HEK293 (cell line): ENCODE data around the gene CRBN.

Source experiments
- CTCF ChIA-PET: fragments of 350-600 bp; formaldehyde crosslinking; extraction: SDS; loops from one replicate; lab custom pipeline; 2021; ENCODE audit warnings: antibody characterized with exemption; lab: Yijun Ruan, JAX
- POLR2A ChIA-PET: fragments of 300-600 bp; formaldehyde crosslinking; extraction: SDS; loops from one replicate; lab custom pipeline; 2020; ENCODE audit warnings: antibody characterized with exemption, inconsistent platforms; lab: Yijun Ruan, JAX
- H3K27ac ChIP-seq: fragments of 200-500 bp; sonication (Bioruptor generic); 2 replicates; pipeline ENCODE4 v1.5.1; 2014; ENCODE audit warnings: low read depth, low read length, control low read depth, inconsistent platforms; ENCODE audit errors: extremely low read depth
- H3K36me3 ChIP-seq, 2 experiments: fragments of 200-500 bp in 1 of 2; sonication (Bioruptor generic) in 1 of 2; 1 replicate in 1 of 2; 2 replicates in 1 of 2; pipeline ENCODE4 v1.5.1; 2014 to 2017; ENCODE audit warnings: inconsistent platforms in 2 of 2, low read length in 2 of 2; ENCODE audit not compliant: control insufficient read depth in 2 of 2, insufficient read depth in 1 of 2
- H3K4me1 ChIP-seq: fragments of 200-500 bp; sonication (Bioruptor generic); 2 replicates; pipeline ENCODE4 v1.5.1; 2014; ENCODE audit warnings: mild to moderate bottlenecking, low read length, inconsistent platforms; ENCODE audit not compliant: control insufficient read depth, insufficient read depth
- H3K4me3 ChIP-seq: 2 replicates; pipeline ENCODE4 v1.5.1; 2011; ENCODE audit warnings: low read depth, mild to moderate bottlenecking, control low read depth, low read length, moderate library complexity
- H3K9me3 ChIP-seq: fragments of 200-500 bp; sonication (Bioruptor generic); 2 replicates; pipeline ENCODE4 v1.5.1; 2014; ENCODE audit warnings: low read depth, low read length, inconsistent platforms; ENCODE audit not compliant: control insufficient read depth, insufficient read depth
- AEBP2 ChIP-seq: fragments of 450-650 bp; formaldehyde crosslinking; IDR thresholded peaks from 2 replicates; pipeline ENCODE4 v1.5.1; 2016; ENCODE audit warnings: missing biosample characterization, missing genetic modification characterization, borderline replicate concordance
- EGR2 ChIP-seq: fragments of 450-650 bp; formaldehyde crosslinking; IDR thresholded peaks from 2 replicates; pipeline ENCODE4 v1.5.1; 2016; ENCODE audit warnings: low read depth, missing biosample characterization, missing genetic modification characterization
- GLI4 ChIP-seq: fragments of 450-650 bp; formaldehyde crosslinking; IDR thresholded peaks from 2 replicates; pipeline ENCODE4 v1.5.1; 2016; ENCODE audit warnings: missing biosample characterization, missing genetic modification characterization
- PRDM6 ChIP-seq: fragments of 450-650 bp; formaldehyde crosslinking; IDR thresholded peaks from 2 replicates; pipeline ENCODE4 v1.5.1; 2017; ENCODE audit warnings: missing biosample characterization, missing genetic modification characterization
- SALL2 ChIP-seq: fragments of 450-650 bp; formaldehyde crosslinking; IDR thresholded peaks from 2 replicates; pipeline ENCODE4 v1.5.0; 2017; ENCODE audit warnings: missing biosample characterization, mild to moderate bottlenecking, missing genetic modification characterization, borderline replicate concordance
- SCRT2 ChIP-seq: fragments of 450-650 bp; formaldehyde crosslinking; IDR thresholded peaks from 2 replicates; pipeline ENCODE4 v1.5.1; 2016; ENCODE audit warnings: missing biosample characterization, missing genetic modification characterization
- TCF7L2 ChIP-seq: IDR thresholded peaks from 2 replicates; pipeline ENCODE4 v1.6.1; 2011; ENCODE audit warnings: low read depth, mild to moderate bottlenecking, inconsistent platforms, low read length, moderate library complexity, borderline replicate concordance
- WT1 ChIP-seq: fragments of 450-650 bp; formaldehyde crosslinking; IDR thresholded peaks from 2 replicates; pipeline ENCODE4 v1.5.1; 2016; ENCODE audit warnings: missing biosample characterization, missing genetic modification characterization
- YY2 ChIP-seq: fragments of 450-650 bp; formaldehyde crosslinking; IDR thresholded peaks from 2 replicates; pipeline ENCODE4 v1.5.1; 2016; ENCODE audit warnings: missing biosample characterization, missing genetic modification characterization
- ZBTB7A ChIP-seq: fragments of 450-650 bp; formaldehyde crosslinking; IDR thresholded peaks from 2 replicates; pipeline ENCODE4 v1.5.1; 2016; ENCODE audit warnings: low read depth, missing biosample characterization, missing genetic modification characterization
- ZFP37 ChIP-seq: fragments of 450-650 bp; formaldehyde crosslinking; IDR thresholded peaks from 2 replicates; pipeline ENCODE4 v1.5.1; 2016; ENCODE audit warnings: missing biosample characterization, missing genetic modification characterization
- ZNF140 ChIP-seq: fragments of 450-650 bp; formaldehyde crosslinking; IDR thresholded peaks from 2 replicates; pipeline ENCODE4 v1.5.1; 2016; ENCODE audit warnings: missing biosample characterization, missing genetic modification characterization
- ZNF155 ChIP-seq: fragments of 450-650 bp; formaldehyde crosslinking; IDR thresholded peaks from 2 replicates; pipeline ENCODE4 v1.5.1; 2016; ENCODE audit warnings: missing biosample characterization, missing genetic modification characterization
- ZNF19 ChIP-seq: fragments of 450-650 bp; formaldehyde crosslinking; IDR thresholded peaks from 2 replicates; pipeline ENCODE4; 2016; ENCODE audit warnings: missing biosample characterization, missing genetic modification characterization, low read depth
- ZNF211 ChIP-seq: fragments of 450-650 bp; formaldehyde crosslinking; IDR thresholded peaks from 2 replicates; pipeline ENCODE4 v1.5.1; 2016; ENCODE audit warnings: low read depth, missing biosample characterization, missing genetic modification characterization
- ZNF416 ChIP-seq: fragments of 450-650 bp; formaldehyde crosslinking; IDR thresholded peaks from 2 replicates; pipeline ENCODE4 v1.5.1; 2016; ENCODE audit warnings: missing biosample characterization, missing genetic modification characterization
- ZNF544 ChIP-seq: fragments of 450-650 bp; formaldehyde crosslinking; IDR thresholded peaks from 2 replicates; pipeline ENCODE4 v1.5.0; 2017; ENCODE audit warnings: missing biosample characterization, missing genetic modification characterization
- ZNF792 ChIP-seq: fragments of 450-650 bp; formaldehyde crosslinking; IDR thresholded peaks from 2 replicates; pipeline ENCODE4 v1.5.1; 2016; ENCODE audit warnings: missing biosample characterization, missing genetic modification characterization
- TF ChIP-seq, protein P1 (sequence below): fragments of 450-650 bp; formaldehyde crosslinking; IDR thresholded peaks from 2 replicates; pipeline ENCODE4 v1.5.1; 2016; ENCODE audit warnings: missing biosample characterization, missing genetic modification characterization
- TF ChIP-seq, protein P2 (sequence below): fragments of 450-650 bp; formaldehyde crosslinking; IDR thresholded peaks from 2 replicates; pipeline ENCODE4 v1.5.1; 2016; ENCODE audit warnings: missing biosample characterization, missing genetic modification characterization
- TF ChIP-seq, protein P3 (sequence below): fragments of 450-650 bp; formaldehyde crosslinking; optimal IDR thresholded peaks from 2 replicates; pipeline ENCODE3; 2016; ENCODE audit warnings: missing biosample characterization, mild to moderate bottlenecking, missing genetic modification characterization

The CRBN gene

GRCh38 chr3:3117651-3118050, 61.8 kb downstream of the CRBN start:
- H3K4me1 ChIP-seq = no peaks in the 10 kb centered on the region; the same call in 1 of the 2 replicates
- POLR2A ChIA-PET = no interaction called here
- no peak overlapping the region for H3K27ac ChIP-seq
- no peaks in the 10 kb centered on the region for H3K36me3 ChIP-seq
- CTCF ChIA-PET = no interaction called here
- no peaks in the 10 kb centered on the region for H3K9me3 ChIP-seq
- TF ChIP-seq, protein P1, sequence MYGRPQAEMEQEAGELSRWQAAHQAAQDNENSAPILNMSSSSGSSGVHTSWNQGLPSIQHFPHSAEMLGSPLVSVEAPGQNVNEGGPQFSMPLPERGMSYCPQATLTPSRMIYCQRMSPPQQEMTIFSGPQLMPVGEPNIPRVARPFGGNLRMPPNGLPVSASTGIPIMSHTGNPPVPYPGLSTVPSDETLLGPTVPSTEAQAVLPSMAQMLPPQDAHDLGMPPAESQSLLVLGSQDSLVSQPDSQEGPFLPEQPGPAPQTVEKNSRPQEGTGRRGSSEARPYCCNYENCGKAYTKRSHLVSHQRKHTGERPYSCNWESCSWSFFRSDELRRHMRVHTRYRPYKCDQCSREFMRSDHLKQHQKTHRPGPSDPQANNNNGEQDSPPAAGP (tag by site-specific recombination) = no peak
- TF ChIP-seq ZNF792 (tag by site-specific recombination) (no peak), GLI4 (no peak), PRDM6 (tag by site-specific recombination) (0 out of 2 replicates have a peak, but pooled peaks have one; percentile 10), AEBP2 (tag by site-specific recombination) (no peak), ZBTB7A (tag by site-specific recombination) (no peak)
- TF ChIP-seq, protein P2, sequence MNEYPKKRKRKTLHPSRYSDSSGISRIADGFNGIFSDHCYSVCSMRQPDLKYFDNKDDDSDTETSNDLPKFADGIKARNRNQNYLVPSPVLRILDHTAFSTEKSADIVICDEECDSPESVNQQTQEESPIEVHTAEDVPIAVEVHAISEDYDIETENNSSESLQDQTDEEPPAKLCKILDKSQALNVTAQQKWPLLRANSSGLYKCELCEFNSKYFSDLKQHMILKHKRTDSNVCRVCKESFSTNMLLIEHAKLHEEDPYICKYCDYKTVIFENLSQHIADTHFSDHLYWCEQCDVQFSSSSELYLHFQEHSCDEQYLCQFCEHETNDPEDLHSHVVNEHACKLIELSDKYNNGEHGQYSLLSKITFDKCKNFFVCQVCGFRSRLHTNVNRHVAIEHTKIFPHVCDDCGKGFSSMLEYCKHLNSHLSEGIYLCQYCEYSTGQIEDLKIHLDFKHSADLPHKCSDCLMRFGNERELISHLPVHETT (tag by site-specific recombination) = no peak
- no peak overlapping the region for H3K4me3 ChIP-seq

GRCh38 chr3:3113042-3113709, 66.3 kb downstream of the CRBN start:
- TF ChIP-seq SALL2 (tag by site-specific recombination) (no peak), ZNF211 (no peak), EGR2 (tag by site-specific recombination) (no peak), YY2 (tag by site-specific recombination) (no peak), ZNF544 (no peak), ZNF19 (tag by site-specific recombination) (no peak), ZNF140 (tag by site-specific recombination) (no peak), ZNF155 (tag by site-specific recombination) (no peak), WT1 (tag by site-specific recombination) (no peak), PRDM6 (tag by site-specific recombination) (no peak), TCF7L2 (no peak), ZNF416 (no peak), SCRT2 (tag by site-specific recombination) (no peak), ZFP37 (tag by site-specific recombination) (no peak)
- TF ChIP-seq, protein P3, sequence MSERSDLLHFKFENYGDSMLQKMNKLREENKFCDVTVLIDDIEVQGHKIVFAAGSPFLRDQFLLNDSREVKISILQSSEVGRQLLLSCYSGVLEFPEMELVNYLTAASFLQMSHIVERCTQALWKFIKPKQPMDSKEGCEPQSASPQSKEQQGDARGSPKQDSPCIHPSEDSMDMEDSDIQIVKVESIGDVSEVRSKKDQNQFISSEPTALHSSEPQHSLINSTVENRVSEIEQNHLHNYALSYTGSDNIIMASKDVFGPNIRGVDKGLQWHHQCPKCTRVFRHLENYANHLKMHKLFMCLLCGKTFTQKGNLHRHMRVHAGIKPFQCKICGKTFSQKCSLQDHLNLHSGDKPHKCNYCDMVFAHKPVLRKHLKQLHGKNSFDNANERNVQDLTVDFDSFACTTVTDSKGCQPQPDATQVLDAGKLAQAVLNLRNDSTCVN (tag by site-specific recombination) = no peak
- no peaks in the 10 kb centered on the region for H3K9me3 ChIP-seq
- POLR2A ChIA-PET = no interaction called here

More at GRCh38 chr3:3113042-3113709, 66.3 kb downstream of the CRBN start:
- H3K4me1 ChIP-seq = peaks cover 9% of the 10 kb centered on the region
- no peak overlapping the region for H3K4me3 ChIP-seq
- CTCF ChIA-PET = no interaction called here
- no peak overlapping the region for H3K27ac ChIP-seq
- H3K36me3 ChIP-seq = no peaks in the 10 kb centered on the region
